Calu3 (cell line): ENCODE data around the gene TK2. TPM values are rescaled to one million over a fixed set of nuclear protein-coding genes. Genes with fewer than 3 reads are reported as not detected.
"Not testable (repeated sequence)": the region's sequence is repeated elsewhere in the genome, so short reads cannot be mapped to it uniquely, and the experiment has no call there.

Source experiments
- BruUV-seq: library from RNA; stranded (reverse); fragments of 400-500 nt; replicated peaks from 2 replicates; lab custom pipeline; 2021; lab: Mats Ljungman, UMichigan
- CTCF ChIA-PET: fragments of 300-600 bp; sonication (Branson Sonifier 250); formaldehyde crosslinking; loops from one replicate; lab custom pipeline; 2022; ENCODE audit warnings: antibody characterized with exemption; lab: Charles Lee
- DNase-seq: peaks from one replicate; pipeline ENCODE4 v3.0.0; 2022
- H3K27ac Mint-ChIP-seq: one replicate; pipeline ENCODE4 v1.8.0; 2022; ENCODE audit warnings: mixed read lengths; ENCODE audit not compliant: unreplicated experiment
- H3K27me3 Mint-ChIP-seq: one replicate; pipeline ENCODE4 v1.8.0; 2022; ENCODE audit warnings: mixed read lengths; ENCODE audit not compliant: unreplicated experiment
- H3K36me3 Mint-ChIP-seq: one replicate; pipeline ENCODE4 v1.8.0; 2022; ENCODE audit warnings: mild to moderate bottlenecking, moderate library complexity, mixed read lengths; ENCODE audit not compliant: insufficient read depth, unreplicated experiment
- H3K4me1 Mint-ChIP-seq: one replicate; pipeline ENCODE4 v1.8.0; 2022; ENCODE audit warnings: mild to moderate bottlenecking, low read depth, mixed read lengths; ENCODE audit not compliant: unreplicated experiment
- H3K4me3 Mint-ChIP-seq: one replicate; pipeline ENCODE4 v1.8.0; 2022; ENCODE audit warnings: mild to moderate bottlenecking, low read depth, moderate library complexity, mixed read lengths; ENCODE audit not compliant: unreplicated experiment
- H3K9me3 Mint-ChIP-seq: one replicate; pipeline ENCODE4 v1.8.0; 2022; ENCODE audit warnings: low read depth, mixed read lengths; ENCODE audit not compliant: unreplicated experiment
- CTCF ChIP-seq: fragments of 200-600 bp; IDR thresholded peaks from one replicate; pipeline ENCODE4 v1.8.0; 2022; ENCODE audit warnings: antibody characterized with exemption; ENCODE audit not compliant: unreplicated experiment
- intact Hi-C: fragments of 100-400 bp; cut with micrococcal nuclease; formaldehyde crosslinking; loops from one replicate; pipeline ENCODE4 v1.10.0; 2022; ENCODE audit not compliant: unreplicated experiment
- total RNA-seq: library from RNA; stranded (reverse); gene quantifications from 2 replicates; pipeline ENCODE4 v1.2.3, GENCODE V29; 2022

TK2 gene
- total RNA-seq, 1 experiment from 2014 or later = 53.2 TPM

- Mint-ChIP-seq H3K27me3 (no peaks in the 10 kb centered on the region), H3K27ac (peak overlapping the region; percentile 16), H3K9me3 (no peaks in the 10 kb centered on the region), H3K36me3 (peaks cover 27% of the 10 kb centered on the region), H3K4me1 (peaks cover 38% of the 10 kb centered on the region), H3K4me3 (no peak overlapping the region)
- no peak for DNase-seq
- intact Hi-C loops = no loop called here
- CTCF ChIA-PET = interaction anchor here (0.6 kb wide), 1 partner anchor 160 kb away, joined by 5 read pairs; no protein-coding TSS in a partner anchor
- no TSS peak for BruUV-seq
- TF ChIP-seq CTCF = no peak
These were observed 47.7 kb downstream of the TK2 start for GRCh38 chr16:66502020-66502913.

GRCh38 chr16:66501563-66501962 is 48.4 kb downstream of the TK2 start:
- H3K27me3 Mint-ChIP-seq, H3K4me3 Mint-ChIP-seq, CTCF ChIA-PET, H3K27ac Mint-ChIP-seq, H3K9me3 Mint-ChIP-seq, intact Hi-C loops, DNase-seq, BruUV-seq: not testable (repeated sequence)
- Mint-ChIP-seq H3K4me1 (peaks cover 31% of the 10 kb centered on the region), H3K36me3 (peaks cover 20% of the 10 kb centered on the region)

DNA sequence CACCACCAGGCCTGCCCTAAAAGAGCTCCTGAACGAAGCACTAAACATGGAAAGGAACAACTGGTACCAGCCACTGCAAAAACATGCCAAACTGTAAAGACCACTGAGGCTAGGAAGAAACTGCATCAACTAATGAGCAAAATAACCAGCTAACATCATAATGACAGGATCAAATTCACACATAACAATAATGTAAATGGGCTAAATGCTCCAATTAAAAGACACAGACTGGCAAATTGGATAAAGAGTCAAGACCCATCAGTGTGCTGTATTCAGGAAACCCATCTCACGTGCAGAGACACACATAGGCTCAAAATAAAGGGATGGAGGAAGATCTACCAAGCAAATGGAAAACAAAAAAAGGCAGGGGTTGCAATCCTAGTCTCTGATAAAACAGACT is 52.0 kb downstream of the TK2 start:
- H3K4me1 Mint-ChIP-seq, CTCF ChIA-PET, H3K27ac Mint-ChIP-seq, H3K9me3 Mint-ChIP-seq, H3K4me3 Mint-ChIP-seq, BruUV-seq, intact Hi-C loops, H3K27me3 Mint-ChIP-seq, H3K36me3 Mint-ChIP-seq, DNase-seq: not testable (repeated sequence)

DNA sequence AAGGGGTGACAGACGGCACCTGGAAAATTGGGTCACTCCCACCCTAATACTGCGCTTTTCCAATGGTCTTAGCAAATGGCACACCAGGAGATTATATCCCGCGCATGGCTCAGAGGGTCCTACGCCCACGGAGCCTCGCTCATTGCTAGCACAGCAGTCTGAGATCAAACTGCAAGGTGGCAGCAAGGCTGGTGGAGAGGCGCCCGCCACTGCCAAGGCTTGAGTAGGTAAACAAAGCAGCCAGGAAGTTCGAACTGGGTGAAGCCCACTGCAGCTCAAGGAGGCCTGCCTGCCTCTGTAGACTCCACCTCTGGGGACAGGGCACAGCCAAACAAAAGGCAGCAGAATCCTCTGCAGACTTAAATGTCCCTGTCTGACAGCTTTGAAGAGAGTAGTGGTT is 53.7 kb downstream of the TK2 start:
- CTCF ChIA-PET, H3K27ac Mint-ChIP-seq, BruUV-seq, H3K4me3 Mint-ChIP-seq, DNase-seq, intact Hi-C loops, H3K36me3 Mint-ChIP-seq, H3K27me3 Mint-ChIP-seq, H3K4me1 Mint-ChIP-seq, H3K9me3 Mint-ChIP-seq: not testable (repeated sequence)

DNA sequence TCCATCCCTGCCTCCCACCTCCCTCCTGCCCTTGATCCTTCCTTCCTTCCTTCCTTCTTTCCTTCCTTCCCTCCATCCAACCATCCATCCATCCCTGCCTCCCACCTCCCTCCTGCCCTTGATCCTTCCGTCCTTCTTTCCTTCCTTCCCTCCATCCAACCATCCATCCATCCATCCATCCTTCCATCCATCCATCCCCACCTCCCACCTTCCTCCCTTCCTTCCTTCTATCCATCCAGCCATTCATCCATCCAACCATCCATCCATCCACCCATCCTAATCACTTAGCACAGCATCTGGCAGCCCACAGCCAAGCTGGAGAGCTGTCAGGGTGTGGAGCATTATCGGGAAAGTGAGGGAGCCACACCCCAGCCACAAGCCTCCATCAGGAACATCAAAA is 54.5 kb downstream of the TK2 start:
- intact Hi-C loops = no loop called here
- no peak overlapping the region for H3K27ac Mint-ChIP-seq
- CTCF ChIA-PET = no interaction called here
- no peaks in the 10 kb centered on the region for H3K27me3 Mint-ChIP-seq
- H3K4me3 Mint-ChIP-seq = no peak overlapping the region
- DNase-seq = no peak
- no peaks in the 10 kb centered on the region for H3K36me3 Mint-ChIP-seq
- BruUV-seq = no TSS peak
- peaks cover 4% of the 10 kb centered on the region for H3K9me3 Mint-ChIP-seq
- no peak for TF ChIP-seq CTCF
- H3K4me1 Mint-ChIP-seq = peaks cover 5% of the 10 kb centered on the region

- H3K27ac Mint-ChIP-seq = no peak overlapping the region
- DNase-seq = no peak
- no peaks in the 10 kb centered on the region for H3K27me3 Mint-ChIP-seq
- CTCF ChIA-PET = no interaction called here
- BruUV-seq = no TSS peak
- no peak overlapping the region for H3K4me3 Mint-ChIP-seq
- peaks cover 4% of the 10 kb centered on the region for H3K9me3 Mint-ChIP-seq
- TF ChIP-seq CTCF = no peak
- peaks cover 7% of the 10 kb centered on the region for H3K4me1 Mint-ChIP-seq
- H3K36me3 Mint-ChIP-seq = no peaks in the 10 kb centered on the region
- intact Hi-C loops = no loop called here
These were observed 55.0 kb downstream of the TK2 start for GRCh38 chr16:66494916-66495315.
